ENCODE data around the gene PARP16. TPM values are rescaled to one million over a fixed set of nuclear protein-coding genes. Genes with fewer than 3 reads are reported as not detected.

Gene PARP16
- total RNA-seq, 1 experiment from 2014 or later: 4.7 TPM

GRCh38 chr15:65221697-65222096 is 65.0 kb downstream of the PARP16 start:
- Mint-ChIP-seq H3K36me3 (no peaks in the 10 kb centered on the region), H3K4me3 (no peak overlapping the region), H3K27me3 (ENCODE audit: low read depth) (no peaks in the 10 kb centered on the region; the same call in 1 of the 2 replicates), H3K4me1 (peaks cover 5% of the 10 kb centered on the region), H3K9me3 (no peaks in the 10 kb centered on the region), H3K27ac (no peak overlapping the region)
- CTCF ChIA-PET: interaction anchor here (1.9 to 3.4 kb wide), 2 partner anchors 10 to 49 kb away, joined by 7 to 19 read pairs; partner anchors contain the start of gene CILP
- DNase-seq (ENCODE audit: low spot score) (no peak), ATAC-seq (no peak)
- TF ChIP-seq HMGA2 (CRISPR knock-in tag; IDR thresholded peaks at IDR 0.05): no peak
- no peak for TF ChIP-seq NFYB (CRISPR knock-in tag; conservative IDR thresholded peaks at IDR 0.05; ENCODE audit: low read depth)
- no peak for TF ChIP-seq ZNF232 (CRISPR knock-in tag; IDR thresholded peaks at IDR 0.05)
- TF ChIP-seq ZNF671 (CRISPR knock-in tag; IDR thresholded peaks at IDR 0.05): no peak
- TF ChIP-seq CBFB (CRISPR knock-in tag; IDR thresholded peaks at IDR 0.05; ENCODE audit: low read depth): no peak
- TF ChIP-seq E2F5 (CRISPR knock-in tag; IDR thresholded peaks at IDR 0.05): no peak
- no peak for TF ChIP-seq ZBTB43 (CRISPR knock-in tag; IDR thresholded peaks at IDR 0.05)
- no peak for TF ChIP-seq ZNF423 (CRISPR knock-in tag; IDR thresholded peaks at IDR 0.05)
- TF ChIP-seq SMAD3 (CRISPR knock-in tag; IDR thresholded peaks at IDR 0.05; ENCODE audit: borderline replicate concordance): no peak
- no peak for TF ChIP-seq CREB1 (CRISPR knock-in tag; IDR thresholded peaks at IDR 0.05)
- POLR2A ChIA-PET: interaction anchor here (0.6 kb wide), 3 partner anchors 10 to 570 kb away, joined by 3 to 4 read pairs (median 3); partner anchors contain the start of gene DENND4A

DNA sequence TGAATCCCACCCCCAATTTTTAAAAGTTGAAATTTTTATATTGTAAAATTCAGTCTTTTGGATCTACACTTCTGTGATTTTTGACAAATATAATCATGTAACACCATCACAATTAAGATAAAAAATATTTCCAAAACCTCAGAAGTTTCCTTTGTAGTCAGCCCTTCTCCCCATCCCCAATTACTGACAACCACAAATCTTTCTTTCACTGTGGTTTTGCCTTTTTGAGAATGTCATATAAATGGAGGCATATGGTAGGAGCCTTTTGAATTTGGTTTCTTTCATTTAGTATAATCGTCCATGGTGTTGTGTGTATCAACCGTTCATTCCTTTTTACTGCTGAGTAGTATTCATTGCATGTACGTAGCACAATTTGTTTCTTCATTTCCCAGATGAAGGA is 67.5 kb downstream of the PARP16 start:
- no peaks in the 10 kb centered on the region for H3K27me3 Mint-ChIP-seq (ENCODE audit: low read depth)
- TF ChIP-seq, protein P1, sequence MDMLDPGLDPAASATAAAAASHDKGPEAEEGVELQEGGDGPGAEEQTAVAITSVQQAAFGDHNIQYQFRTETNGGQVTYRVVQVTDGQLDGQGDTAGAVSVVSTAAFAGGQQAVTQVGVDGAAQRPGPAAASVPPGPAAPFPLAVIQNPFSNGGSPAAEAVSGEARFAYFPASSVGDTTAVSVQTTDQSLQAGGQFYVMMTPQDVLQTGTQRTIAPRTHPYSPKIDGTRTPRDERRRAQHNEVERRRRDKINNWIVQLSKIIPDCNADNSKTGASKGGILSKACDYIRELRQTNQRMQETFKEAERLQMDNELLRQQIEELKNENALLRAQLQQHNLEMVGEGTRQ (CRISPR knock-in tag; IDR thresholded peaks at IDR 0.05): no peak
- no peak for TF ChIP-seq FOXJ3 (CRISPR knock-in tag; IDR thresholded peaks at IDR 0.05; ENCODE audit: borderline replicate concordance)
- no peak for TF ChIP-seq JAZF1 (CRISPR knock-in tag; IDR thresholded peaks at IDR 0.05)
- TF ChIP-seq ZBTB43 (CRISPR knock-in tag; IDR thresholded peaks at IDR 0.05): no peak
- no peak for TF ChIP-seq ZNF219 (CRISPR knock-in tag; IDR thresholded peaks at IDR 0.05; ENCODE audit: borderline replicate concordance)
- TF ChIP-seq ESRRA (CRISPR knock-in tag; IDR thresholded peaks at IDR 0.05; ENCODE audit: borderline replicate concordance): no peak
- TF ChIP-seq ZMAT4 (CRISPR knock-in tag; IDR thresholded peaks at IDR 0.05): no peak
- no peak for TF ChIP-seq NR2C2 (CRISPR knock-in tag; IDR thresholded peaks at IDR 0.05)
- TF ChIP-seq ZNF121 (CRISPR knock-in tag; IDR thresholded peaks at IDR 0.05): no peak
- no peak for TF ChIP-seq GTF2I (CRISPR knock-in tag; conservative IDR thresholded peaks at IDR 0.05)
- TF ChIP-seq, protein P2, sequence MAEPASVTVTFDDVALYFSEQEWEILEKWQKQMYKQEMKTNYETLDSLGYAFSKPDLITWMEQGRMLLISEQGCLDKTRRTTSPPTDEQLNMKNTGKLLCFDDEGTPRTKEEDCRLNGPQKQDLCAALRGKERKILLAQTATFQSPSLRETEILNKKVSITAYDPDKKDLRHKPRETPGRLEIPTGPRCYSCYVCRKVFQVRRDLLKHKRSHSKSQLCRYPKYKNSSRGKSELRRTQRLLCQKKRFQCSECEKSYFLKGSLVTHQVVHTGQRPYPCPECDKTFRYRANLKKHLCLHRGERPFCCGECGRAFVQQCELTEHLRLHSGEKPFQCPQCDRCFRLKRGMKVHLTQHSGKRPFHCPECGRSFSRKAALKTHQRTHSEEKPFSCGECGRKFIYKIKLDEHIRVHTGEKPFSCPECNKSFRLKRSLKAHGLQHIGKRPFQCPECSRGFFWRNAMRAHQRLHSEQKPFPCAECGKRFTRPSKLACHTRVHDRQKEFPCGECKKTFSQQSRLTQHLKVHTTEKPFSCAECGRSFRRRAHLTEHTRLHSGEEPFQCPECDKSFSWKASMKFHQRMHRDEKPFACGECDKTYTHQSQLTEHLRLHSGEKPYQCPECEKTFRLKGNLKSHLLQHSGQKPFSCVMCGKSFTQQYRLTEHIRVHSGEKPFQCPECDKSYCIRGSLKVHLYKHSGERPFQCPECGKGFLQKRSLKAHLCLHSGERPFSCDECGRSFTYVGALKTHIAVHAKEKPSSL (CRISPR knock-in tag; conservative IDR thresholded peaks at IDR 0.05): no peak
- ChIA-PET CTCF (no interaction called here), POLR2A (no interaction called here)
- ATAC-seq (no peak), DNase-seq (ENCODE audit: low spot score) (no peak)
- no peaks in the 10 kb centered on the region for H3K4me1 Mint-ChIP-seq
- H3K4me3 Mint-ChIP-seq: no peak overlapping the region
- H3K9me3 Mint-ChIP-seq: no peaks in the 10 kb centered on the region
- H3K27ac Mint-ChIP-seq: no peak overlapping the region
- no peaks in the 10 kb centered on the region for H3K36me3 Mint-ChIP-seq
